ENCODE measurements around the gene IL25.
"Not testable (repeated sequence)": the region's sequence is repeated elsewhere in the genome, so short reads cannot be mapped to it uniquely, and the experiment has no call there.

IL25 gene

GRCh38 chr14:23386999-23387398, 14.4 kb downstream of the IL25 start:
- Histone ChIP-seq H3K36me3 (no peaks in the 10 kb centered on the region), H3K4me3 (ENCODE audit: low read depth, low read length) (no peak overlapping the region), H3K9me3 (ENCODE audit: severe bottlenecking) (no peaks in the 10 kb centered on the region), H3K27ac (no peak overlapping the region), H3K27me3 (ENCODE audit: insufficient read depth, low read depth, severe bottlenecking) (no peaks in the 10 kb centered on the region)
- no peak for TF ChIP-seq CTCF (IDR thresholded peaks at IDR 0.05; ENCODE audit: low read depth, low read length)
- DNase-seq: no peak

- Histone ChIP-seq H3K27me3 (ENCODE audit: insufficient read depth, low read depth, severe bottlenecking) (no peaks in the 10 kb centered on the region), H3K9me3 (ENCODE audit: severe bottlenecking) (no peaks in the 10 kb centered on the region), H3K27ac (no peak overlapping the region), H3K4me3 (ENCODE audit: low read depth, low read length) (no peak overlapping the region), H3K36me3 (no peaks in the 10 kb centered on the region)
- no peak for DNase-seq
- no peak for TF ChIP-seq CTCF (IDR thresholded peaks at IDR 0.05; ENCODE audit: low read depth, low read length)
These were observed 15.6 kb downstream of the IL25 start for GRCh38 chr14:23387916-23388882.

- no peaks in the 10 kb centered on the region for H3K9me3 ChIP-seq (ENCODE audit: severe bottlenecking)
These were observed 16.4 kb downstream of the IL25 start for GRCh38 chr14:23388996-23389395.

GRCh38 chr14:23389396-23389795, 16.8 kb downstream of the IL25 start:
- DNase-seq: no peak
- H3K4me3 ChIP-seq (ENCODE audit: low read depth, low read length): no peak overlapping the region
- TF ChIP-seq CTCF (IDR thresholded peaks at IDR 0.05; ENCODE audit: low read depth, low read length): no peak
- no peak overlapping the region for H3K27ac ChIP-seq
- H3K36me3 ChIP-seq: no peaks in the 10 kb centered on the region
- no peaks in the 10 kb centered on the region for H3K9me3 ChIP-seq (ENCODE audit: severe bottlenecking)
- no peaks in the 10 kb centered on the region for H3K27me3 ChIP-seq (ENCODE audit: insufficient read depth, low read depth, severe bottlenecking)

More at GRCh38 chr14:23388996-23389395, 16.4 kb downstream of the IL25 start:
- Histone ChIP-seq H3K27me3 (ENCODE audit: insufficient read depth, low read depth, severe bottlenecking) (no peaks in the 10 kb centered on the region), H3K36me3 (no peaks in the 10 kb centered on the region), H3K4me3 (ENCODE audit: low read depth, low read length) (no peak overlapping the region), H3K27ac (no peak overlapping the region)
- DNase-seq: no peak
- TF ChIP-seq CTCF (IDR thresholded peaks at IDR 0.05; ENCODE audit: low read depth, low read length): no peak

- not testable (repeated sequence) for H3K36me3 ChIP-seq; H3K9me3 ChIP-seq (ENCODE audit: severe bottlenecking); H3K4me3 ChIP-seq (ENCODE audit: low read depth, low read length); DNase-seq; H3K27ac ChIP-seq; H3K27me3 ChIP-seq (ENCODE audit: insufficient read depth, low read depth, severe bottlenecking)
These were observed 17.3 kb downstream of the IL25 start for GRCh38 chr14:23389871-23390270.

GRCh38 chr14:23392613-23393012, 20.0 kb downstream of the IL25 start:
- no peak for DNase-seq
- no peaks in the 10 kb centered on the region for H3K36me3 ChIP-seq
- no peak for TF ChIP-seq CTCF (IDR thresholded peaks at IDR 0.05; ENCODE audit: low read depth, low read length)
- H3K4me3 ChIP-seq (ENCODE audit: low read depth, low read length): no peak overlapping the region
- no peaks in the 10 kb centered on the region for H3K27me3 ChIP-seq (ENCODE audit: insufficient read depth, low read depth, severe bottlenecking)
- no peaks in the 10 kb centered on the region for H3K9me3 ChIP-seq (ENCODE audit: severe bottlenecking)
- no peak overlapping the region for H3K27ac ChIP-seq

All from WERI-Rb-1 (cell line).